H1 (cell line): ENCODE measurements around the gene GBF1. TPM values are rescaled to one million over a fixed set of nuclear protein-coding genes. Genes with fewer than 3 reads are reported as not detected.

ENCODE experiments used
- CTCF ChIA-PET: fragments of 300-600 bp; sonication (Branson Sonifier 250); formaldehyde crosslinking; loops from one replicate; lab custom pipeline; 2021; ENCODE audit not compliant: partially characterized antibody; lab: Charles Lee
- POLR2A ChIA-PET: fragments of 300-600 bp; sonication (Branson Sonifier 250); formaldehyde crosslinking; loops from one replicate; lab custom pipeline; 2021; ENCODE audit warnings: inconsistent platforms; ENCODE audit not compliant: partially characterized antibody; lab: Charles Lee
- DNase-seq, 2 experiments: peaks; one replicate each; pipeline versions ENCODE4 v3.0.0 to v3.0.0-alpha.2; 2010 to 2022; ENCODE audit warnings: low spot score in 2 of 2, low read depth in 1 of 2, mixed read lengths in 1 of 2
- FAIRE-seq: peaks from 2 replicates; lab custom pipeline; 2011; peaks lifted over from hg19 to GRCh38; lab: Jason Lieb, UNC
- H2AFZ ChIP-seq: 2 replicates; pipeline ENCODE4 v1.8.1; 2012; ENCODE audit warnings: low read length, inconsistent platforms
- H2AK5ac ChIP-seq: 2 replicates; pipeline ENCODE4 v1.6.1; 2013; ENCODE audit warnings: low read depth, low read length
- H2BK120ac ChIP-seq: replicated peaks from 2 replicates; pipeline ENCODE3; 2013; ENCODE audit warnings: low read depth, low read length, inconsistent platforms
- H2BK12ac ChIP-seq: 2 replicates; pipeline ENCODE4 v1.6.1; 2013; ENCODE audit warnings: low read depth, low read length
- H2BK15ac ChIP-seq: 2 replicates; pipeline ENCODE4 v1.6.1; 2013; ENCODE audit warnings: low read length
- H2BK20ac ChIP-seq: 2 replicates; pipeline ENCODE4 v1.6.1; 2013; ENCODE audit warnings: low read length
- H2BK5ac ChIP-seq: 2 replicates; pipeline ENCODE4 v1.6.1; 2013; ENCODE audit warnings: low read depth, low read length
- H3K14ac ChIP-seq: 2 replicates; pipeline ENCODE4 v1.6.1; 2013; ENCODE audit warnings: inconsistent platforms; ENCODE audit not compliant: insufficient read length
- H3K18ac ChIP-seq: 2 replicates; pipeline ENCODE4 v1.6.1; 2013; ENCODE audit warnings: low read length; ENCODE audit errors: extremely low read depth
- H3K23ac ChIP-seq: 2 replicates; pipeline ENCODE4 v1.6.1; 2013; ENCODE audit warnings: inconsistent platforms; ENCODE audit not compliant: insufficient read length
- H3K23me2 ChIP-seq: 2 replicates; pipeline ENCODE4 v1.6.1; 2013; ENCODE audit warnings: low read depth, low read length
- H3K27ac ChIP-seq: 2 replicates; pipeline ENCODE4 v1.6.1; 2011; ENCODE audit warnings: low read depth, low read length, inconsistent platforms
- H3K27me3 ChIP-seq, 4 experiments: replicated peaks in 1 of 4; 1 replicate in 1 of 4; 2 replicates in 3 of 4; pipeline versions ENCODE4 v1.6.1 to v1.8.1; 2011 to 2013; ENCODE audit warnings: low read length in 3 of 4, mild to moderate bottlenecking in 3 of 4, inconsistent platforms in 2 of 4, mixed read lengths in 2 of 4, moderate library complexity in 1 of 4; ENCODE audit not compliant: control insufficient read depth in 3 of 4, insufficient read depth in 3 of 4; ENCODE audit errors: extremely low read depth in 1 of 4
- H3K36me3 ChIP-seq, 4 experiments: 2 replicates each; pipeline versions ENCODE4 v1.6.1 to v1.8.1; 2011 to 2013; ENCODE audit warnings: mild to moderate bottlenecking in 4 of 4, low read length in 3 of 4, moderate library complexity in 2 of 4, control low read depth in 1 of 4, inconsistent platforms in 1 of 4; ENCODE audit not compliant: insufficient read depth in 4 of 4, control insufficient read depth in 2 of 4
- H3K4ac ChIP-seq: replicated peaks from 2 replicates; pipeline ENCODE3; 2013; ENCODE audit warnings: low read length, low read depth, mixed read lengths, inconsistent platforms; ENCODE audit not compliant: insufficient read length
- H3K4me1 ChIP-seq, 4 experiments: replicated peaks in 1 of 4; 1 replicate in 1 of 4; 2 replicates in 3 of 4; pipeline versions ENCODE4 v1.6.1 to v1.8.1; 2011 to 2013; ENCODE audit warnings: low read length in 3 of 4, inconsistent platforms in 2 of 4, mixed read lengths in 1 of 4; ENCODE audit not compliant: insufficient read depth in 4 of 4, control insufficient read depth in 3 of 4
- H3K4me2 ChIP-seq, 2 experiments: 2 replicates each; pipeline versions ENCODE4 v1.6.1 to v1.8.1; 2011 to 2013; ENCODE audit warnings: low read depth in 2 of 2, low read length in 2 of 2, control low read depth in 1 of 2, inconsistent platforms in 1 of 2, mild to moderate bottlenecking in 1 of 2; ENCODE audit not compliant: insufficient read depth in 1 of 2
- H3K4me3 ChIP-seq, 4 experiments: fragments of 200-600, 300-600 bp in 1 of 4; sonication (generic), shearing (Covaris generic), sonication (Bioruptor Twin) in 1 of 4; 2 replicates each; pipeline versions ENCODE4 v1.5.1 to v1.8.1; 2011 to 2016; ENCODE audit warnings: low read length in 4 of 4, low read depth in 3 of 4, control low read depth in 2 of 4, inconsistent platforms in 2 of 4, mild to moderate bottlenecking in 2 of 4, mixed read lengths in 1 of 4, moderate library complexity in 1 of 4; ENCODE audit not compliant: insufficient read depth in 2 of 4; ENCODE audit errors: extremely low read depth in 1 of 4
- H3K56ac ChIP-seq: replicated peaks from 2 replicates; pipeline ENCODE3; 2013; ENCODE audit warnings: low read depth, mild to moderate bottlenecking, mixed read lengths, low read length, inconsistent platforms; ENCODE audit not compliant: insufficient read length
- H3K79me1 ChIP-seq: 2 replicates; pipeline ENCODE4 v1.6.1; 2013; ENCODE audit warnings: low read depth, low read length, control low read depth
- H3K79me2 ChIP-seq, 2 experiments: 2 replicates each; pipeline versions ENCODE4 v1.6.1 to v1.8.1; 2012 to 2013; ENCODE audit warnings: low read length in 2 of 2, mild to moderate bottlenecking in 2 of 2, inconsistent platforms in 1 of 2; ENCODE audit not compliant: insufficient read depth in 2 of 2, control insufficient read depth in 1 of 2
- H3K9ac ChIP-seq, 4 experiments: replicated peaks in 1 of 4; 1 replicate in 1 of 4; 2 replicates in 3 of 4; pipeline versions ENCODE4 v1.6.1 to v1.8.1; 2011 to 2013; ENCODE audit warnings: low read depth in 3 of 4, low read length in 3 of 4, control low read depth in 2 of 4, mild to moderate bottlenecking in 2 of 4, moderate library complexity in 2 of 4, inconsistent platforms in 1 of 4; ENCODE audit errors: extremely low read depth in 1 of 4
- H3K9me3 ChIP-seq, 2 experiments: 2 replicates each; pipeline versions ENCODE4 v1.6.1 to v1.8.1; 2012 to 2013; ENCODE audit warnings: mild to moderate bottlenecking in 2 of 2, moderate library complexity in 2 of 2, control low read depth in 1 of 2, inconsistent platforms in 1 of 2, low read depth in 1 of 2, low read length in 1 of 2, mixed read lengths in 1 of 2; ENCODE audit not compliant: insufficient read depth in 2 of 2
- H4K20me1 ChIP-seq, 2 experiments: replicated peaks in 1 of 2; 2 replicates each; pipeline versions ENCODE3 to v1.8.1; 2011 to 2013; ENCODE audit warnings: inconsistent platforms in 2 of 2, low read length in 2 of 2, mild to moderate bottlenecking in 1 of 2; ENCODE audit not compliant: insufficient read depth in 2 of 2, control insufficient read depth in 1 of 2
- H4K5ac ChIP-seq: 2 replicates; pipeline ENCODE4 v1.6.1; 2013; ENCODE audit warnings: low read length, low read depth, mixed read lengths, inconsistent platforms; ENCODE audit not compliant: insufficient read length
- H4K8ac ChIP-seq: 2 replicates; pipeline ENCODE4 v1.8.0; 2013; ENCODE audit warnings: mild to moderate bottlenecking, moderate library complexity, low read length, inconsistent platforms; ENCODE audit not compliant: insufficient read depth; ENCODE audit errors: extremely low read depth
- H4K91ac ChIP-seq: replicated peaks from 2 replicates; pipeline ENCODE3; 2013; ENCODE audit warnings: low read length, mixed read lengths, inconsistent platforms; ENCODE audit not compliant: insufficient read length
- BRCA1 ChIP-seq: IDR thresholded peaks from 2 replicates; pipeline ENCODE4 v1.6.1; 2012; ENCODE audit warnings: low read depth, low read length, improper control_type of control experiment
- CBX5 ChIP-seq: fragments of 300-800, 300-1000 bp; sonication (generic); IDR thresholded peaks from 2 replicates; pipeline ENCODE4 v1.7.1; 2016; ENCODE audit warnings: antibody characterized with exemption, low read length, low read depth
- EZH2 ChIP-seq: fragments of 200-600 bp; sonication (generic); IDR thresholded peaks from 2 replicates; pipeline ENCODE4 v1.7.1; 2012; ENCODE audit warnings: low read depth, mild to moderate bottlenecking, moderate library complexity, low read length, inconsistent platforms; ENCODE audit not compliant: severe bottlenecking
- GABPA ChIP-seq: IDR thresholded peaks from 2 replicates; pipeline ENCODE4 v1.6.1; 2011; ENCODE audit warnings: mild to moderate bottlenecking, low read length, moderate library complexity, borderline replicate concordance; ENCODE audit not compliant: insufficient read depth
- SIX5 ChIP-seq: IDR thresholded peaks from 2 replicates; pipeline ENCODE4 v1.6.1; 2011; ENCODE audit warnings: mild to moderate bottlenecking, low read depth, low read length
- SUZ12 ChIP-seq: fragments of 200-600 bp; sonication (generic); IDR thresholded peaks from 2 replicates; pipeline ENCODE4 v1.6.1; 2012; ENCODE audit warnings: mild to moderate bottlenecking, inconsistent platforms, low read length, moderate library complexity, mixed read lengths
- TAF1 ChIP-seq: IDR thresholded peaks from 2 replicates; pipeline ENCODE4 v1.6.1; 2011; ENCODE audit warnings: mild to moderate bottlenecking, low read depth, low read length
- polyA plus RNA-seq, 7 experiments: library from polyadenylated mRNA; depleted of rRNA in 3 of 7; stranded (reverse) in 5 of 7; unstranded in 2 of 7; fragments of >200 nt in 5 of 7; fragments of 200-250 nt in 2 of 7; gene quantifications; 1 replicate in 5 of 7; 2 replicates in 1 of 7; 4 replicates in 1 of 7; pipeline versions ENCODE4 v1.2.1 to v1.2.3, GENCODE V29; 2011 to 2013; ENCODE audit warnings: missing spikeins in 2 of 7, mixed read lengths in 2 of 7
- total RNA-seq: library from RNA; stranded (reverse); fragmentation: NEBNext Ultra II Directional; extraction: Animal tissue kit (Norgen Biotek cat#: 25700); gene quantifications from 2 replicates; pipeline ENCODE4 v1.2.1, GENCODE V29; 2021
- TF ChIP-seq, protein P1 (sequence below): IDR thresholded peaks from 2 replicates; pipeline ENCODE4 v1.6.1; 2011; ENCODE audit warnings: low read length, improper control_type of control experiment
- TF ChIP-seq, protein P2 (sequence below), 3 experiments: IDR thresholded peaks; 1 replicate in 2 of 3; 2 replicates in 1 of 3; pipeline versions ENCODE4 v1.5.1 to v1.6.1; 2011; ENCODE audit warnings: low read length in 3 of 3, mild to moderate bottlenecking in 3 of 3, inconsistent platforms in 2 of 3, low read depth in 1 of 3, moderate library complexity in 1 of 3; ENCODE audit not compliant: insufficient read depth in 1 of 3; ENCODE audit errors: control extremely low read depth in 1 of 3

The GBF1 gene
- total and polyA plus RNA-seq, 2 of the 8 experiments (the other 6 are each of a cell fraction or from before 2014, with no cell fraction given), result 11.0 to 25.5 TPM

DNA sequence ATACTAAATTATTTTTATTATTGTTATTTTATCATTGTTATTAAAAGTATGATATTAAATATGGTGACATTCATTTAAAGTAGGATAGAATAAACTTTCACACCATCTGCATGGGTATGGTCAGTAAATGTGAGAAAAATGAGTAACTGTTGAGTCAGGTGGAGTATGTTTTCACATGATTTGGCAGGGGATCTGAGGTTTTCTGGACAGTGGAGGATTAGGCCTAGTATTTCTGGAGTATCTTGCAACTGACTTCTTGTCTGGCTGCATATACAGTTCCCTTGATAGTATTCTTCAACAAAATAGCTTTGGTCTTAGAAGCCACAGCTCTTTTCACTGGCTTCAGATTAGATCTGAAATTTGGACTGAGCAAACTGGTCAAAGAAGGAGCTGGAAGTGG lies 54.5 kb downstream of the GBF1 start:
- TF ChIP-seq, protein P1, sequence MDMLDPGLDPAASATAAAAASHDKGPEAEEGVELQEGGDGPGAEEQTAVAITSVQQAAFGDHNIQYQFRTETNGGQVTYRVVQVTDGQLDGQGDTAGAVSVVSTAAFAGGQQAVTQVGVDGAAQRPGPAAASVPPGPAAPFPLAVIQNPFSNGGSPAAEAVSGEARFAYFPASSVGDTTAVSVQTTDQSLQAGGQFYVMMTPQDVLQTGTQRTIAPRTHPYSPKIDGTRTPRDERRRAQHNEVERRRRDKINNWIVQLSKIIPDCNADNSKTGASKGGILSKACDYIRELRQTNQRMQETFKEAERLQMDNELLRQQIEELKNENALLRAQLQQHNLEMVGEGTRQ, result no peak
- TF ChIP-seq, protein P2, sequence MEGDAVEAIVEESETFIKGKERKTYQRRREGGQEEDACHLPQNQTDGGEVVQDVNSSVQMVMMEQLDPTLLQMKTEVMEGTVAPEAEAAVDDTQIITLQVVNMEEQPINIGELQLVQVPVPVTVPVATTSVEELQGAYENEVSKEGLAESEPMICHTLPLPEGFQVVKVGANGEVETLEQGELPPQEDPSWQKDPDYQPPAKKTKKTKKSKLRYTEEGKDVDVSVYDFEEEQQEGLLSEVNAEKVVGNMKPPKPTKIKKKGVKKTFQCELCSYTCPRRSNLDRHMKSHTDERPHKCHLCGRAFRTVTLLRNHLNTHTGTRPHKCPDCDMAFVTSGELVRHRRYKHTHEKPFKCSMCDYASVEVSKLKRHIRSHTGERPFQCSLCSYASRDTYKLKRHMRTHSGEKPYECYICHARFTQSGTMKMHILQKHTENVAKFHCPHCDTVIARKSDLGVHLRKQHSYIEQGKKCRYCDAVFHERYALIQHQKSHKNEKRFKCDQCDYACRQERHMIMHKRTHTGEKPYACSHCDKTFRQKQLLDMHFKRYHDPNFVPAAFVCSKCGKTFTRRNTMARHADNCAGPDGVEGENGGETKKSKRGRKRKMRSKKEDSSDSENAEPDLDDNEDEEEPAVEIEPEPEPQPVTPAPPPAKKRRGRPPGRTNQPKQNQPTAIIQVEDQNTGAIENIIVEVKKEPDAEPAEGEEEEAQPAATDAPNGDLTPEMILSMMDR (IDR thresholded peaks at IDR 0.05; ENCODE audit: control extremely low read depth in 1 of 3, insufficient read depth in 1 of 3, low read depth in 1 of 3, low read length in 3 of 3), result no peak
- TF ChIP-seq SUZ12 (no peak), BRCA1 (no peak), GABPA (no peak), TAF1 (no peak), SIX5 (no peak), CBX5 (no peak), EZH2 (no peak)
- TF ChIP-seq, all 59 proteins: peak for 0
- no peak overlapping the region for H2BK120ac ChIP-seq
- H3K4me3 ChIP-seq, result no peak overlapping the region
- peaks cover 0 to 2% of the 10 kb centered on the region in 2 experiments for H4K20me1 ChIP-seq
- no peak overlapping the region for H3K27ac ChIP-seq
- H3K56ac ChIP-seq, result no peak overlapping the region
- FAIRE-seq (no peak), DNase-seq (no peak)
- no peak overlapping the region for H4K5ac ChIP-seq
- H3K4ac ChIP-seq, result no peak overlapping the region
- no peaks in the 10 kb centered on the region for H3K79me1 ChIP-seq
- H3K23me2 ChIP-seq, result no peaks in the 10 kb centered on the region
- H3K27me3 ChIP-seq, result no peaks in the 10 kb centered on the region
- H2BK5ac ChIP-seq, result no peak overlapping the region
- no peak overlapping the region for H2BK12ac ChIP-seq
- no peaks in the 10 kb centered on the region for H3K79me2 ChIP-seq
- H3K14ac ChIP-seq, result no peak overlapping the region
- no peak overlapping the region for H4K91ac ChIP-seq
- no peaks in the 10 kb centered on the region for H3K4me1 ChIP-seq
- H3K9me3 ChIP-seq, result peaks cover 0 to 9% of the 10 kb centered on the region in 2 experiments; a peak in 1 of 4 replicates
- H2BK15ac ChIP-seq, result no peak overlapping the region
- no peak overlapping the region for H2AK5ac ChIP-seq
- ChIA-PET POLR2A (no interaction called here), CTCF (interaction anchor here (1.0 to 1.6 kb wide), 4 partner anchors 9 to 70 kb away, joined by 3 to 5 read pairs (median 3); no protein-coding TSS in a partner anchor)
- no peak overlapping the region for H2AFZ ChIP-seq
- no peak overlapping the region for H3K4me2 ChIP-seq
- H2BK20ac ChIP-seq, result no peak overlapping the region
- no peaks in the 10 kb centered on the region for H3K36me3 ChIP-seq
- no peak overlapping the region for H3K23ac ChIP-seq
- no peak overlapping the region for H3K9ac ChIP-seq
- no peak overlapping the region for H3K18ac ChIP-seq
- no peak overlapping the region for H4K8ac ChIP-seq
